NCI-H2227 treated with DMSO at 0.1 percent for 48 hours (cell line): Measurements from ENCODE around the gene AARS1.
A peak's percentile ranks its signal among the peaks of the same experiment; 100 is the strongest.
"Not testable (repeated sequence)": the region's sequence is repeated elsewhere in the genome, so short reads cannot be mapped to it uniquely, and the experiment has no call there.

Experiments
- DNase-seq: peaks from one replicate; lab custom pipeline; 2025; lab: John Stamatoyannopoulos, UW

AARS1 gene

GRCh38 chr16:70289229-70290094, at the start of gene AARS1:
TSS of gene AARS1 (minus strand) at chr16:70289506. CDS start at chr16:70282763, 6,743 bp downstream.
- DNase-seq = peak; percentile 92

- DNase-seq = no peak
Observed at GRCh38 chr16:70337814-70338213, 48.5 kb upstream of the AARS1 start.

GRCh38 chr16:70332728-70333127, 43.4 kb upstream of the AARS1 start:
- not testable (repeated sequence) for DNase-seq

- DNase-seq = no peak
Observed at GRCh38 chr16:70331588-70332358, 42.5 kb upstream of the AARS1 start.

GRCh38 chr16:70331091-70331490, 41.8 kb upstream of the AARS1 start:
- no peak for DNase-seq

GRCh38 chr16:70324998-70325747, 35.9 kb upstream of the AARS1 start:
- DNase-seq = no peak

GRCh38 chr16:70320121-70320520, 30.8 kb upstream of the AARS1 start:
- DNase-seq = no peak

GRCh38 chr16:70307726-70308125, 18.4 kb upstream of the AARS1 start:
- not testable (repeated sequence) for DNase-seq

- DNase-seq = no peak
Observed at GRCh38 chr16:70306880-70307279, 17.6 kb upstream of the AARS1 start.

GRCh38 chr16:70304892-70305448, 15.7 kb upstream of the AARS1 start:
- DNase-seq = no peak

GRCh38 chr16:70302745-70303144, 13.4 kb upstream of the AARS1 start:
- DNase-seq = no peak

GRCh38 chr16:70301121-70301520, 11.8 kb upstream of the AARS1 start:
- no peak for DNase-seq

GRCh38 chr16:70298988-70299938, 10.0 kb upstream of the AARS1 start, which contains the start of gene DDX19B:
TSS of gene DDX19B (plus strand) at chr16:70299186. CDS start at chr16:70299298, 112 bp downstream.
- peak; percentile 37 for DNase-seq

- DNase-seq = no peak
Observed at GRCh38 chr16:70295634-70296033, 6.3 kb upstream of the AARS1 start.

- DNase-seq = no peak
Observed at GRCh38 chr16:70294385-70295025, 5.2 kb upstream of the AARS1 start.

- DNase-seq = not testable (repeated sequence)
Observed at GRCh38 chr16:70292148-70292547, 2.8 kb upstream of the AARS1 start.

GRCh38 chr16:70290949-70291519, 1.7 kb upstream of the AARS1 start:
- DNase-seq = no peak

- DNase-seq = not testable (repeated sequence)
Observed at GRCh38 chr16:70287304-70287971, 1.9 kb downstream of the AARS1 start.

- DNase-seq = no peak
Observed at GRCh38 chr16:70276392-70276791, 12.9 kb downstream of the AARS1 start.
